ENCODE data around the gene CLMP.

CLMP gene

GRCh38 chr11:123132881-123133280, 62.2 kb downstream of the CLMP start:
- no peak for TF ChIP-seq GATA3 (IDR thresholded peaks at IDR 0.05; ENCODE audit: low read depth, low read length)
- no peak for TF ChIP-seq GATA2 (IDR thresholded peaks at IDR 0.05; ENCODE audit: low read depth, low read length)

GRCh38 chr11:123129920-123130319, 65.1 kb downstream of the CLMP start:
- no peak for TF ChIP-seq GATA3 (IDR thresholded peaks at IDR 0.05; ENCODE audit: low read depth, low read length)
- TF ChIP-seq GATA2 (IDR thresholded peaks at IDR 0.05; ENCODE audit: low read depth, low read length): no peak

- no peak for TF ChIP-seq GATA2 (IDR thresholded peaks at IDR 0.05; ENCODE audit: low read depth, low read length)
- TF ChIP-seq GATA3 (IDR thresholded peaks at IDR 0.05; ENCODE audit: low read depth, low read length): no peak
Measured at GRCh38 chr11:123125169-123125568, 69.9 kb downstream of the CLMP start.

GRCh38 chr11:123122852-123123251, 72.2 kb downstream of the CLMP start:
- TF ChIP-seq GATA3 (IDR thresholded peaks at IDR 0.05; ENCODE audit: low read depth, low read length) (no peak), GATA2 (IDR thresholded peaks at IDR 0.05; ENCODE audit: low read depth, low read length) (no peak)

GRCh38 chr11:123122341-123122740, 72.7 kb downstream of the CLMP start:
- no peak for TF ChIP-seq GATA3 (IDR thresholded peaks at IDR 0.05; ENCODE audit: low read depth, low read length)
- no peak for TF ChIP-seq GATA2 (IDR thresholded peaks at IDR 0.05; ENCODE audit: low read depth, low read length)

GRCh38 chr11:123116486-123116885, 78.6 kb downstream of the CLMP start:
- TF ChIP-seq GATA2 (IDR thresholded peaks at IDR 0.05; ENCODE audit: low read depth, low read length) (no peak), GATA3 (IDR thresholded peaks at IDR 0.05; ENCODE audit: low read depth, low read length) (no peak)

- no peak for TF ChIP-seq GATA2 (IDR thresholded peaks at IDR 0.05; ENCODE audit: low read depth, low read length)
- no peak for TF ChIP-seq GATA3 (IDR thresholded peaks at IDR 0.05; ENCODE audit: low read depth, low read length)
Measured at GRCh38 chr11:123111465-123111864, 83.6 kb downstream of the CLMP start.

GRCh38 chr11:123110397-123110796, 84.7 kb downstream of the CLMP start:
- TF ChIP-seq GATA3 (IDR thresholded peaks at IDR 0.05; ENCODE audit: low read depth, low read length) (no peak), GATA2 (IDR thresholded peaks at IDR 0.05; ENCODE audit: low read depth, low read length) (no peak)

- TF ChIP-seq GATA3 (IDR thresholded peaks at IDR 0.05; ENCODE audit: low read depth, low read length) (no peak), GATA2 (IDR thresholded peaks at IDR 0.05; ENCODE audit: low read depth, low read length) (no peak)
Measured at GRCh38 chr11:123107945-123108495, 87.0 kb downstream of the CLMP start.

GRCh38 chr11:123104697-123105096, 90.4 kb downstream of the CLMP start:
- TF ChIP-seq GATA2 (IDR thresholded peaks at IDR 0.05; ENCODE audit: low read depth, low read length): no peak
- TF ChIP-seq GATA3 (IDR thresholded peaks at IDR 0.05; ENCODE audit: low read depth, low read length): no peak

GRCh38 chr11:123103326-123103980, 91.6 kb downstream of the CLMP start:
- TF ChIP-seq GATA3 (IDR thresholded peaks at IDR 0.05; ENCODE audit: low read depth, low read length) (no peak), GATA2 (IDR thresholded peaks at IDR 0.05; ENCODE audit: low read depth, low read length) (no peak)

GRCh38 chr11:123100379-123101085, 94.5 kb downstream of the CLMP start:
- TF ChIP-seq GATA2 (IDR thresholded peaks at IDR 0.05; ENCODE audit: low read depth, low read length): no peak
- TF ChIP-seq GATA3 (IDR thresholded peaks at IDR 0.05; ENCODE audit: low read depth, low read length): no peak

GRCh38 chr11:123098990-123099389, 96.1 kb downstream of the CLMP start:
- TF ChIP-seq GATA2 (IDR thresholded peaks at IDR 0.05; ENCODE audit: low read depth, low read length) (no peak), GATA3 (IDR thresholded peaks at IDR 0.05; ENCODE audit: low read depth, low read length) (no peak)

- TF ChIP-seq GATA3 (IDR thresholded peaks at IDR 0.05; ENCODE audit: low read depth, low read length): no peak
- no peak for TF ChIP-seq GATA2 (IDR thresholded peaks at IDR 0.05; ENCODE audit: low read depth, low read length)
Measured at GRCh38 chr11:123093739-123094138, 101.3 kb downstream of the CLMP start.

- no peak for TF ChIP-seq GATA2 (IDR thresholded peaks at IDR 0.05; ENCODE audit: low read depth, low read length)
- TF ChIP-seq GATA3 (IDR thresholded peaks at IDR 0.05; ENCODE audit: low read depth, low read length): no peak
Measured at GRCh38 chr11:123091506-123091905, 103.5 kb downstream of the CLMP start.

Data from SH-SY5Y (cell line).